ENCODE data around the gene COMT.

DNA sequence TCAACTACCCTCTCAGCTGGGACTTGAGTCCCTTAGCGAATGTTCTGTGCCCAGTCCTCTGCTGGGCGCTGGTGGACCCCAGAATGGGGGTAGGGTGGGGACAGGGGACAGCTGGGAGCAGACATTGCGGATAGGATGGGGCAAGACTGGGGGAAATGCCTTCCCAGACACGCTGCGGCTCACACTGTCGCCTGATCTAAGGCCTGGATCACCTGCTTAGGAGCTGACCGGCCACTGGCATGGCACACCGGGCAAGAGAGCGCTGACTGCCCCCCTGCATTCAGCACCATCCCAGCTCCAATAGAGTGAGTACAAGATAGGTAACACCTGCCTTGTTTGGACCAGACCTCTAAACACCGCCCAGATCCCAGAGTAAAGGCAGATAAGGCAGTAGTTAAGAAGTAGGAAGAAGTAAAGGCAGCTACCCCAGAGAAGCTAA is 73.6 kb downstream of the COMT start:
- no peak for TF ChIP-seq EZH2phosphoT487 (IDR thresholded peaks at IDR 0.05; ENCODE audit: borderline replicate concordance)
- TF ChIP-seq, protein P1, sequence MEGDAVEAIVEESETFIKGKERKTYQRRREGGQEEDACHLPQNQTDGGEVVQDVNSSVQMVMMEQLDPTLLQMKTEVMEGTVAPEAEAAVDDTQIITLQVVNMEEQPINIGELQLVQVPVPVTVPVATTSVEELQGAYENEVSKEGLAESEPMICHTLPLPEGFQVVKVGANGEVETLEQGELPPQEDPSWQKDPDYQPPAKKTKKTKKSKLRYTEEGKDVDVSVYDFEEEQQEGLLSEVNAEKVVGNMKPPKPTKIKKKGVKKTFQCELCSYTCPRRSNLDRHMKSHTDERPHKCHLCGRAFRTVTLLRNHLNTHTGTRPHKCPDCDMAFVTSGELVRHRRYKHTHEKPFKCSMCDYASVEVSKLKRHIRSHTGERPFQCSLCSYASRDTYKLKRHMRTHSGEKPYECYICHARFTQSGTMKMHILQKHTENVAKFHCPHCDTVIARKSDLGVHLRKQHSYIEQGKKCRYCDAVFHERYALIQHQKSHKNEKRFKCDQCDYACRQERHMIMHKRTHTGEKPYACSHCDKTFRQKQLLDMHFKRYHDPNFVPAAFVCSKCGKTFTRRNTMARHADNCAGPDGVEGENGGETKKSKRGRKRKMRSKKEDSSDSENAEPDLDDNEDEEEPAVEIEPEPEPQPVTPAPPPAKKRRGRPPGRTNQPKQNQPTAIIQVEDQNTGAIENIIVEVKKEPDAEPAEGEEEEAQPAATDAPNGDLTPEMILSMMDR (conservative IDR thresholded peaks at IDR 0.05; ENCODE audit: low read length) = no peak

Data from Loucy (cell line).